GM21367 (cell line): ENCODE measurements around the gene CHST8.

Source experiments
- ATAC-seq: cut with Tn5 transposase; IDR thresholded peaks from one replicate; pipeline ENCODE4 v1.9.1; 2021; ENCODE audit not compliant: unreplicated experiment

Gene CHST8

DNA sequence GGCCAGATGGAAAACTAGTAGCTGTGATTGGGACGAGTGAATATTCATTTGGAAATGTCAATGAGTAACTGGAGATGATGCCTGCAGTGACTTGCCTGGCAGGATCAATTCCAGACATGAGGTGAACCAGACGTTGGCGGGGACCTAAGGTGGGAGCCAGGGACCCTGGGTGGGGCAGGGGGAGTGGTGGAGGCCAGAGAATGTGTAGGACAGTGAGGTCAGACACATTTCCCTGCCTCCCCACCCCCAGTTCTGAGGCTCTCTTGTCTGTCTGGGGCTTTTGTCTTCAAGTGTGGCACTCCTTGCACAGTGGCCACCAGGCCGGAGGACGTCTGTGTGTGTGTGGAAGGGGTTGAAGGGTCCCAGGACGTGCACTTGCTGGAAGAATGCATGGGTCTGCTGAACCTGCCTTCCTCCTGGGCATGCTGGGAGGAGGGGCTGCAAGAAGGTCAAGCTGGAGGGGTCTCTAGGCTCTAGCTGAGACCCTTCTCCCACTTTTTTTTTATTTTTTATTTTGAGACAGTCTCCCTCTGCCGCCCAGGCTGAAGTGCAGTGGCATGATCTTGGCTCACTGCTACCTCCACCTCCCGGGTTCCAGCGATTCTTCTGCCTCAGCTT is 51.6 kb downstream of the CHST8 start:
- ATAC-seq = no peak

GRCh38 chr19:33673996-33674625 is 52.4 kb downstream of the CHST8 start:
- no peak for ATAC-seq

DNA sequence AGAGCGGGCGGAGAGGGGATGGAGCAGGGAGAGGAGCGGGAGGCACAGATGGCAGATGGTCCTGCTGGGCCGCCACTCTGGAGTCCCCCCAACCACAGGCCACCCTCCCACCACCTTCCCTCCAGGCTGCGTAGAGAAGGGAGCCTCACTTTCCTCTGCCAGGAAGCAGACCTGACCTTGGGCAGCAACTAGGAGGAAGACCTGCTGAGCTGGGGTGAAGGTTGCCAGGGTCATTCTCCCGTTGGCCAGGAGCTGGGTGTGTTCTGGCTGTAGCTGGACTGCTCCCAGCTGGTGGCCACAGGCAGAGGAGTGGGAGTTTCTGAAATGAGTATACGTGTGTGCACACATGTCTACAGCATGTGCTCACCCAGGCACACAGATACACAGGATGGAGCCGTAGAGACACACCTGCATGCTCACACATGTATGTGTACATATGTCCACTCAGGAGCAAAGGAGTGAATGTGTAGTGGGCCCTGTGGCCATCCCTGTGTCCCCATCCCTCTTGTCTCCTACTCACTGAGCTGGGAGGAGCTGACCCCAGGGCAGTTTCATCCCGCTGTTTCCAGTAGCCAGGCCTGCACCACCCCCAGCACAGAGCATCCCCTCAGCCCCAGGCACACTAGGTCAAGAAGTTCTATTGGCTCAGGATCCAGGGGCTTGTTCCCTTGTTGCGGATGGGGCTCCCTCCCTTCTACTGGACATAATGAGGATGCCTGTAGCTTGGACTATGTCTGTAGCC is 53.0 kb downstream of the CHST8 start:
- ATAC-seq = no peak

DNA sequence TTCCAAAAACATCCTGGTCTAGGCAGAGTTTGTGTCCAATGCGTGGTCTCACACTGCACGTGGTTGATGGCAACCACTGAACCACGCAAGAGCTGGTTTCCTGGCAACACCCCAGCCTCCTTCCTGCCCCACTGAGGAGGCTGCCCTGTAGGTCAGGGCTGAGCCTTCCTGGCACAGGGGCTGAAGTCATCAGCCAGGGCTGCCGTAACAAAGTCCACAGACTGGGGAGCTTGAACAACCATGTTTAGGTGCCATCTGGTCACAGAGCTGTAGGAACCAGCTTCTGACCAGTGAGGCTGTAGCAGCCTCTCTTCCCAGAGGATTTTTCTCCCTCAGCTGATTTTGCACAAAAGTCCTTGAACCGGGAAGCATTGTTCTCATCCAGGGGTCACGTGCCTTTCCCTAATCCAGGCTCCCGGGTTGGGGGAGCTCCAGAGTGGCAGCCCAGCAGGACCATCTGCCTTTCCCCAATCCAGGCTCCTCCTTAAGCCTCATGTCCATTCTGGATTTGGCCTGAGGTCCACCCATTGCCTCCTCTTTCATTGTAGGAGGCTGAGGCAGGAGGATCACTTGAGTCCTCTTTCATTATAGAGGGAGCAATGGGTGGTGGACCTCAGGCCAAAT is 53.9 kb downstream of the CHST8 start:
- ATAC-seq = no peak

DNA sequence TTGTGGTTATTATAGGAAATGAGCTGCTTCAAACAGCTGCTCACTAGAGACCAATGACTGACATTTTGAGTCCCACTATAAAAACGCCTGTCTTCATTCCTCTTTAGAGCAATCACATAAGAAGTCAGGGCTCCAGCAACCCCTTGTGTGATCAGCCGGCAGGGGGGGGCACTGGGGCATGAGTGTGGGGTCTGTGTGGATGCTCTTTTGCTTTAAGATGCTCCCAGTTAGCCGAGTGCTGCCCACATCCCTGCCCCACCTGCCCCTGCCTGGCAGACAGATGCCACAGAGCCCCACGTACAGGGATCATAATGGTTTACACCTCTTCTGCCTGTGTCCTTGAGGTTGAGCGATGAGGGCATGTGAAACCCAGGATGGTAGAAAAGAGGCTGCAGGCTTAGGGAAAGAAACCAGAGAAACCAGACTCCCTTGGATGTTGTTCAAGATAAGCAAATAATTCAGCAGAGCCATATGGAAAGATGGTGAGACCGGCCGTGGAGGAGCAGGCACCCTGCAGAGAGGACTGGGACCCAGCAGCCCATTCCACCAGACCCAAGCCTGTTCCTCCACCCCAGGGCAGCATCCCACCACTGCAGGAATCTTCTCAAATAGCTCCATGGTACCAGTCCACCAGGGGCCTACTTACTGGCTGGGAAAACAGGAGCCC is 55.4 kb downstream of the CHST8 start:
- no peak for ATAC-seq

- ATAC-seq = no peak
These were observed 56.1 kb downstream of the CHST8 start for GRCh38 chr19:33677745-33678426.

DNA sequence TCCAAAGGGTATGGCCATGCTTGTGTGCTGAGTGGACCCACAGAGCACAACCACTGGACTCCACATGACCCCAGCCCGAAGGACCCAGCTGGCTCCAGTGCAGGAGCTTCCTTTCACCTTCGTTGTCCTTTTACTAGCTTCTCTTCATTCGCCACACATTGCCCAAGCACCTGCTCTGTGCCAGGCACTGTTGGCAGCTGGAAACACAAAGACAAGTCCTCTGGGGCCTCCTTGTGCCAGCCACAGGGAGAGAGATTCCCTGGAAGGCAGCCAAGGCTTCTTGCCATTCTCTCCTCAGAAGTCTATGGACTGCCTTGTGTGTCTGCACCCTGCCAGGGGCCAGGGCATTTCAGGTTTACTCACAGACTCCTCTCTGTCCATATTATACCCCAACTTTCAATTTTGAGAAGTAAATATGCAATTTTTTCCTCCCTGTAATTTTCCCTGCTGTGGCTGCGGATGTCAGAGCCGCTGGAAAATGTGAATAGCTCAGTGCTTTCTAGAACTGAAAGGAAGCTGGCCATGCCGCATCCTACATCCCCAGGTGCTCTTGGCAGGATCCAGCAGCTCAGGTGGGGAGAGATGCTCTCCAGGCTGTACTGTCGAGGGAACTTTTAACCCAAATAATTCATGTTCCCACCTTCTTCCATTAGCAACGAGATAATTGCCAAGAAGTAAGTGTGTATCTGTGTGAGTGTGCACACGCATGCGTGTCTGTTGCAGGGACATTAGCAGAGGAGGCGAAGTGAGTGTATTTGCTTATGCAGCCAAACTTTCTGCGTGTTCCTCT is 57.2 kb downstream of the CHST8 start:
- ATAC-seq = no peak

DNA sequence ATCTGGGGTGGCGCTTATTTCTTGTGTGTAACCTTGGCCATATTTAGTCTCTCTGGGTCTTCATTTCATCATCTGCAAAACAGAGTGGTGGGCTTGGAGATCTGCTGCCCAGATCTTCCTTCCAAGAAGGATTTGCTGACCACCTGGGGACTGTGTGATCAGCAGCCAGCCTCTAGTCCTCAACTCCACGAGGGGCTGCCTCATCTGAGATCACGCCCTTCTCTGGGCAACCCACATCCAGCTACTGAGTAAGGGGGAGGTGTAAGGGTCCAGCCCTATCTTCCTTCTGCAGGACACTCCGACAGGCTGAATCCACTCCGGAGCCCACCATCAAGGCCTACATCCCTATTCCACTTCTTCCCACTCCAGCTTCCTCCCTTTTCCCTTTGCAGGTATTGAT is 57.9 kb downstream of the CHST8 start:
- no peak for ATAC-seq

DNA sequence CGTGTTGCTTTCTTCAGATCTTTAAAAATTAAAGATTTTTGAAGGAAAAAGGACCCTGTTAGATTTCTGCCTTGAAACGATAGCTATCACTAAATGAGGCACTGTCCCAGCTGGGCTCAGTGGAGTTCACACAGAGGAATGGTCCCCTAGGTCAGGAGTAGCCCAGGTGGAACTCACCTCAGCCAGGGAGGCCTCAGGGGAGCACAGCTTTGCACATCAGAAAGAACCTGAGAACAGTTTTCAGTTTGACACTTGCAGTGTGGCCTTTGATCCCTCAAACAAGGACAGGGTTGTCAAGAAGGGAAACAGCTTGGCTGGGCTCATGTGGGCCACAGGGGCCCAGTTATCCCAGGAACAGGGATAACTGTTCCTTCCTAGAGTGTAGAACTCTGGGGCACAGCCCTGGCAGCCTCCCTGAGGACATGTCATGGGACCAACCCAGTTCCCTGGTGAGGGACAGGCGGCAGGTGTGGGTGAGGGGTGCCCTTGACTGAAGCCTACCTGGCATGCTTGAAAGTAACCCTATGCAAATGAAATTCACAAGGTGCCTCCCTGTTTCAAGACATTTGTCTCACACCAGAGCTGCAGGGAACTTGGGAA is 59.4 kb downstream of the CHST8 start:
- ATAC-seq = no peak

- ATAC-seq = no peak
These were observed 62.3 kb downstream of the CHST8 start for GRCh38 chr19:33683881-33684537.

- ATAC-seq = no peak
These were observed 62.9 kb downstream of the CHST8 start for GRCh38 chr19:33684538-33685232.

DNA sequence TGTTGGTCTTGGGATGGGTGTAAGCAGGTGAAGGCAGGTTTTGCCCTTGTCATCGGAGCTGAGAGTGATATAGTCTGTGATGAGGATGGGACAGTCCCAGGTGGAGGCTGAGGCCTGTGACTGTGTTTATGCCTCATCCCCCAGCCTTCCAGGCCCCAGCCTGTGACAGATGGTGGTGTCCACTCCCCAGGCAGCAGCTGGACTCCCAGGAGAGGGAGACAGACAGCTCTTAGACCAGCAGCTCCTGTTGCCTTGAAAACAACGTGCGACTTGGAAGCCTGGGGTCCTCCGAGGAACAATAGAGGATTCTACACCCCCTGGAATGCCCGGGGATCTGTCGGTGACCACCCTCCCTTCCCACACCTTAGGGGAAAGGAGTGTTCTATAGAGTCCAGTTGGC is 63.8 kb downstream of the CHST8 start:
- no peak for ATAC-seq

- no peak for ATAC-seq
These were observed 64.5 kb downstream of the CHST8 start for GRCh38 chr19:33686262-33686661.

DNA sequence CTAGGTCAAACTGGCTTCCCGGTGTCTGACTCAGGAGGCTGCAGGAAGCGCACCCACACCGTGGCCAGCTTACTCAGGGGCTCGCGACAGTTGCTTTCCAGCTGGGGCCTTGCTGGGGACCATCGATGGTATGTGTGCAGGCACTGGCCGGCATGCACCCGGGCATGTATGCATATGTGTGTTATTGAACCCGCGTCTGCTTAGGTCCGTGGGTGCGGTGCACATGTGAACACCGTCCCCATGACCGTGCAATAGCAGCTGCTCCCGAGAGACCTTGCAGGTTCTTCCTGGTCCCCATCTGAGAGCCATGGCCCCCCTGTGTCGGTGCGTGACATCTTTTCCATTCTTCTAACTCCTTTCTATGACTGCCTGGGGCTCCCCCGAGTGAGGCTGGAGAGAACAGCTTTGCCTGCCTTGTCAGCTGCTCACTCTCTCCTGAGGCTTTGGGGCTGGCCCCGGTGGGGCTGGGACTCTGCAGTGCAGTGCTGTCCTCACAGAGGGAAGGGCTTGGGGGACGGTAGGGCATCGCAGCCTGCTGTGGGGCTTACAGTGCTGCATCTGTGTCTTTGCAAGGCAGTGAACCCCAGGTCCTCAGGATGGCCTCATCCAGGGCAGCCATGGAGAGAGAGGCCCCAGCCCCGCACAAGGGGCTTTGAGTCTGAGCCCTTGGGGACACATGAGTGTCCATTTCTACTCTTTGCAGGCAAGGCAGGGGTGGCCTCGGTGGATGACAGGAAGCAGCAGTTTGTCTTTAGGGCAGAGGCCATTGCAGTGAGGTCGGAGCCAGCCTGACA is 65.1 kb downstream of the CHST8 start:
- no peak for ATAC-seq

DNA sequence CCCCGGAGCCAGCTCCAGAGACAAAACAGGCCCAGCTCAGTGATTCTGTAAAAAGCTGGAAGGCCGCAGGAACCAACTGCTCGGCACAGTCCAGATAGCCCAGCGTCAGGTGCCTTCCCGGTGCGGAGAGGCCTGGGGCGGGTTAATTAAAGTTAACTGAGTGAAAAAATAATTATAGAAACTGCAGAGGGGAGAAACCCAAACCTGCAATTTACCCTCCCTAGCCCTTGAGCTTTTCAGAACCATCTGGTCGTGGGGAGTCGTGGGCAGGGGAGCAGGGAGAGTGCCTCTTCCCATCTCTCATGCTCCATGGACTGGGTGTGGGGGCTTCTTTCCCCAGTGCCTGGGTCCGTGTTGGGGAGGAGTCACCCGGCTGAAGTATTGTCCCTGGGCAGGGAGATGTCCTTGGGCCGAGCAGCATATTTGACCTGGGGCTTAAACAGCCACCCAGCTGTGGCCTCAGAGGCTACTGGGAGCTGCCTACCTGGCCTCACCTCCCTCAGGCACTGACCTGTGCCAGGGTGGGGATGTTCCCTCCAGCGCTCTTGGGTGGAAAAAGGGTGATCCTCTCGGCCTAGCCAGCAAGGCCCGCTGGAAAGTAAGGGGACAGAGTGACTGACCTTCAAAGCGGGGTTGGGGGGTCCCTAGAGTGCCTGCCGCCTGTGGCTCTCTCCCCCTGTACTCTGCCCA is 65.9 kb downstream of the CHST8 start:
- no peak for ATAC-seq

DNA sequence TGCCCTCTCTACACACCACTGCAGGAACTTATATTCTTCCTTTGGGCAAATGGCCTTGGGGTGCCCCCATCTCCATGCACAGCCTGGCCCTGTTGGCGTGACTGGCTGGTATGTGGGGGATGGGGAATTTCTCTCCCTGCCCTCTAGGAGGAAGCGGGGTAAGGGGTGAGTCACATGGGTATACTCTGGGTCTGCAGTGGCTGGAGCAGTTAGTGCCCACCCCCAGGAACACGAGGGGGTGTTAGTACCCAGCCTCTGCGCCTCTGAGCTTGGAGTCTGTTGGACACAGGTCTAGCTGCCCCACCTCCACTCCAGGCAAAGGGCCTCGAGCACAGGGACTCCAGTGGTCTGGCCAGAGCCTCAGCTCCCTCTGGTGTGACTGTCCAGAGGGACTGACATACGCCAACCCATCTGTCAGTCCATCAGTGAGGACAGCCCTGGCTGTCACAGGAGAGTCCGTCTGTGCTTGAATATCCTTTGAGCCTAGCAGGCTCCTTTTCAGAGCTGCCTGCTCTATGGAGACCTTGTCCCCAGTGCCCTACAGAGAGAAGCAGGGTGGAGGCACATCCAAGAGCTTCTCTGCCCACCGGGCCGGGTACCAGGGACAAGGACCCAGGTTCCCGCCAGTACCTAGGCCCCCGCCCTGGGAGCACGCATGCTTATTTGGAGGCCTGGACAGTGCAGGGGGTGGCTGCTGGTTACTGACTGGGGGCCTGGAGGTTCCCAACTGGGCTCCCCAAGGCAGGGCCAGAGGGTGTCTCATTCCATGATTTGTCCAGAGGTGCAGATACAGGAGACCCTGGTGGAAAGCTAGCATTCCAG is 66.6 kb downstream of the CHST8 start:
- no peak for ATAC-seq
